GM19025 (cell line): ENCODE data around the gene HNRNPUL2.

Experiments used
- ATAC-seq: cut with Tn5 transposase; IDR thresholded peaks from one replicate; pipeline ENCODE4 v1.9.1; 2021; ENCODE audit warnings: mild to moderate bottlenecking, low read depth, moderate library complexity; ENCODE audit not compliant: unreplicated experiment

HNRNPUL2 gene

GRCh38 chr11:62671608-62672389, 55.5 kb downstream of the HNRNPUL2 start, which contains the start of the genes LBHD1 and UQCC3:
TSS of gene LBHD1 (minus strand) at chr11:62672267. CDS start at chr11:62670031, 2,236 bp downstream.
TSS of gene UQCC3 (plus strand) at chr11:62671673. CDS start at chr11:62671746, 73 bp downstream.
- ATAC-seq = peak; percentile 55

- ATAC-seq = no peak
Measured at GRCh38 chr11:62671236-62671607, 56.0 kb downstream of the HNRNPUL2 start.

- no peak for ATAC-seq
Measured at GRCh38 chr11:62669420-62670161, 57.7 kb downstream of the HNRNPUL2 start.

GRCh38 chr11:62667460-62667859, 59.8 kb downstream of the HNRNPUL2 start:
- ATAC-seq = no peak

GRCh38 chr11:62666259-62666926, 60.9 kb downstream of the HNRNPUL2 start:
- no peak for ATAC-seq

GRCh38 chr11:62665599-62666258, 61.5 kb downstream of the HNRNPUL2 start:
- no peak for ATAC-seq

- peak; percentile 87 for ATAC-seq
Measured at GRCh38 chr11:62665075-62665598, 62.1 kb downstream of the HNRNPUL2 start, which contains the start of the genes C11orf98 and CSKMT. TSS of gene C11orf98 (minus strand) at chr11:62665210. CDS start at chr11:62665169, 41 bp downstream. TSS of gene CSKMT (plus strand) at chr11:62665312. CDS start at chr11:62665880, 568 bp downstream.

- ATAC-seq = peak; percentile 12
Measured at GRCh38 chr11:62664405-62665074, 62.7 kb downstream of the HNRNPUL2 start.
